Right lobe of liver (tissue), 6 donors: ENCODE measurements around the gene RPS6KC1. TPM values are rescaled to one million over a fixed set of nuclear protein-coding genes. Genes with fewer than 3 reads are reported as not detected.
"Not testable (repeated sequence)": the region's sequence is repeated elsewhere in the genome, so short reads cannot be mapped to it uniquely, and the experiment has no call there.

Experiments
- ATAC-seq, 4 donors: fragments of 200-7000 bp; cut with Tn5 transposase; one replicate each; pipeline ENCODE4 v1.9.1; 2020; ENCODE audit warnings: mild to moderate bottlenecking in 4 of 4, moderate library complexity in 4 of 4
- DNase-seq, 3 donors: peaks; one replicate each; pipeline ENCODE4 v3.0.0-alpha.2; 2020
- H3K27ac ChIP-seq, 3 donors: fragments of 200-600 bp; one replicate each; pipeline ENCODE4 v1.8.0; 2022
- H3K27me3 ChIP-seq, 2 donors: fragments of 200-600 bp; one replicate each; pipeline ENCODE4 v1.8.0; 2022
- H3K36me3 ChIP-seq, 4 donors: fragments of 200-600 bp; sonication (generic) in 1 of 4; one replicate each; pipeline versions ENCODE4 v1.5.1 to v1.8.0; 2017 to 2022; ENCODE audit warnings: control low read depth in 1 of 4
- H3K4me1 ChIP-seq, 4 donors: fragments of 200-600 bp; sonication (generic) in 1 of 4; one replicate each; pipeline versions ENCODE4 v1.5.1 to v1.8.0; 2017 to 2022; ENCODE audit warnings: control low read depth in 1 of 4
- H3K4me3 ChIP-seq, 3 donors: fragments of 200-600 bp; one replicate each; pipeline ENCODE4 v1.8.0; 2022
- H3K9me3 ChIP-seq, 4 donors: fragments of 200-600 bp; sonication (generic) in 1 of 4; one replicate each; pipeline versions ENCODE4 v1.5.1 to v1.8.0; 2017 to 2022; ENCODE audit warnings: control low read depth in 1 of 4
- CTCF ChIP-seq, 4 donors: fragments of 200-600 bp in 3 of 4; fragments of 450-650 bp in 1 of 4; IDR thresholded peaks; one replicate each; pipeline versions ENCODE4 v1.5.1 to v1.8.0; 2016 to 2022; ENCODE audit warnings: antibody characterized with exemption in 4 of 4, mild to moderate bottlenecking in 2 of 4
- POLR2A ChIP-seq: fragments of 450-650 bp; IDR thresholded peaks from one replicate; pipeline ENCODE4 v1.6.1; 2017; ENCODE audit warnings: antibody characterized with exemption, mild to moderate bottlenecking
- WGBS: methylation state at CpG from one replicate; pipeline ENCODE4 v1.1.6; 2018; ENCODE audit warnings: low coverage, low lambda C conversion rate; ENCODE audit not compliant: insufficient coverage; ENCODE audit errors: missing lambda C conversion rate; 5-methylcytosine and 5-hydroxymethylcytosine counted together
- intact Hi-C, 2 donors: fragments of 100-400 bp; cut with DNase I; formaldehyde crosslinking; loops; one replicate each; pipeline versions ENCODE4 v1.11.2 to v1.14.1; 2022
- total RNA-seq, 6 experiments: library from RNA; depleted of rRNA in 2 of 6; stranded (reverse); fragments of >200 nt in 2 of 6; fragmentation: NEBNext Ultra II Directional in 3 of 6; extraction: Animal tissue kit (Norgen Biotek cat#: 25700) in 3 of 6; gene quantifications; one replicate each; pipeline versions ENCODE4 v1.1.0 to v1.2.4, GENCODE V29; 2016 to 2023
- donor health status: DM: no; HTN: yes; CAD: no.
- donor health status: DM: no; HTN: no; CAD: no.
- donor health status: DM: no; HTN: no; CAD: no.
- donor health status: DM: no; HTN: yes; CAD: no.
- donor health status: DM: no; HTN: yes; CAD: no.

Gene RPS6KC1
- total RNA-seq, 6 experiments from 2014 or later, result 7.7 to 9.1 (median 8.4) TPM

DNA sequence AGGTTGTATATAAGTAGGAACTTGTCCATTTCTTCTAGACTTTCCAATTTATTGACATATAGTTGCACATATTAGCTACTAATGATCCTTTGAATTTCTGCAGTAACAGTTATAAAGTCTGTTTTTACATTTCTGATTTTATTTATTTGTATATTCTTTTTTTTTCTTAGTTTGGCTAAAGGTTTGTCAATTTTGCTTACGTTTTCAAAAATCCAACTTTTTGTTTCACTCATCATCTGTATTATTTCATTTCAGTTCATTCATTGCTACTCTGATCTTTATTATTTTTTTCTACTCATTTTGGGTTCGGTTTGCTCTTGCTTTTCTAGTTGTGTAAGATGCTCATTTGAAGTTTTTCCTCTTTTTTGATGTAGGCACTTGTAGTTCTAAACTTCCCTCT lies 97.9 kb downstream of the RPS6KC1 start:
- no peaks in the 10 kb centered on the region for H3K27me3 ChIP-seq
- TF ChIP-seq CTCF (IDR thresholded peaks at IDR 0.05) (no peak), POLR2A (no peak)
- no peak overlapping the region for H3K27ac ChIP-seq
- H3K4me3 ChIP-seq, result no peak overlapping the region
- WGBS, result 87% methylated on average over 2 of the region's 2 CpGs
- no peak for DNase-seq
- no peak for ATAC-seq
- no peaks in the 10 kb centered on the region for H3K36me3 ChIP-seq
- intact Hi-C loops, result no loop called here
- no peaks in the 10 kb centered on the region for H3K9me3 ChIP-seq
- no peaks in the 10 kb centered on the region for H3K4me1 ChIP-seq

DNA sequence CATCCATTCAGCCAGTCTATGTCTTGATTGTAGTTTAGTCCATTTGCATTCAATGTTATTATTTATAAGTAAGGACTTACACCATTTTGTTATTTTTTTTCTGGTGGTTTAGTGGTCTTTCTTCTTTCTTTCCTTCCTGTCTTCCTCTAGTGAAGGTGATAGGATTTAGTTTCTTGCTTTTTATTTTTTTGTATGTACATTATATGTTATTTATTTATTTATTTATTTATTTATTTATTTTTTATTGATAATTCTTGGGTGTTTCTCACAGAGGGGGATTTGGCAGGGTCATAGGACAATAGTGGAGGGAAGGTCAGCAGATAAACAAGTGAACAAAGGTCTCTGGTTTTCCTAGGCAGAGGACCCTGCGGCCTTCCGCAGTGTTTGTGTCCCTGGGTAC lies 99.0 kb downstream of the RPS6KC1 start:
- H3K4me1 ChIP-seq, H3K27ac ChIP-seq, H3K4me3 ChIP-seq, DNase-seq, ATAC-seq, H3K36me3 ChIP-seq, H3K27me3 ChIP-seq, H3K9me3 ChIP-seq, intact Hi-C loops: not testable (repeated sequence)
- no CpG with 5 or more reads among the region's 2 CpGs for WGBS

- Histone ChIP-seq H3K9me3 (no peaks in the 10 kb centered on the region), H3K27ac (no peak overlapping the region), H3K27me3 (no peaks in the 10 kb centered on the region), H3K4me3 (no peak overlapping the region), H3K4me1 (no peaks in the 10 kb centered on the region), H3K36me3 (no peaks in the 10 kb centered on the region)
- WGBS, result 72% methylated on average over 3 of the region's 3 CpGs
- ATAC-seq, result peak; percentile 20 to 61 (median 46)
- DNase-seq, result peak in 1 of 3 donors; percentile 20
- no peak for TF ChIP-seq POLR2A
- TF ChIP-seq CTCF (IDR thresholded peaks at IDR 0.05), result no peak
- intact Hi-C loops, result no loop called here
Measured at GRCh38 chr1:213154056-213154685, 103.1 kb downstream of the RPS6KC1 start.

GRCh38 chr1:213159376-213159775 lies 108.3 kb downstream of the RPS6KC1 start:
- Histone ChIP-seq H3K4me3 (no peak overlapping the region), H3K27ac (no peak overlapping the region), H3K27me3 (no peaks in the 10 kb centered on the region), H3K9me3 (no peaks in the 10 kb centered on the region), H3K4me1 (no peaks in the 10 kb centered on the region), H3K36me3 (no peaks in the 10 kb centered on the region)
- intact Hi-C loops, result no loop called here
- no peak for DNase-seq
- ATAC-seq, result no peak
- TF ChIP-seq POLR2A (no peak), CTCF (IDR thresholded peaks at IDR 0.05) (no peak)
- WGBS, result 87% methylated on average over 5 of the region's 5 CpGs

GRCh38 chr1:213160442-213160841 lies 109.4 kb downstream of the RPS6KC1 start:
- H3K27ac ChIP-seq, ATAC-seq, H3K4me1 ChIP-seq, H3K27me3 ChIP-seq, H3K36me3 ChIP-seq, DNase-seq, H3K4me3 ChIP-seq, intact Hi-C loops, H3K9me3 ChIP-seq: not testable (repeated sequence)
- WGBS, result 87% methylated on average over 2 of the region's 2 CpGs

GRCh38 chr1:213162338-213162737 lies 111.3 kb downstream of the RPS6KC1 start:
- H3K4me3 ChIP-seq, result no peak overlapping the region
- H3K36me3 ChIP-seq, result no peaks in the 10 kb centered on the region
- 86% methylated on average over 2 of the region's 2 CpGs for WGBS
- ATAC-seq (peak in 1 of 4 donors; percentile 68), DNase-seq (no peak)
- no peaks in the 10 kb centered on the region for H3K27me3 ChIP-seq
- intact Hi-C loops, result no loop called here
- no peaks in the 10 kb centered on the region for H3K4me1 ChIP-seq
- TF ChIP-seq POLR2A (no peak), CTCF (IDR thresholded peaks at IDR 0.05) (no peak)
- H3K27ac ChIP-seq, result no peak overlapping the region
- H3K9me3 ChIP-seq, result no peaks in the 10 kb centered on the region
